ENCODE results near the gene EFNA3. TPM values are rescaled to one million over a fixed set of nuclear protein-coding genes. Genes with fewer than 3 reads are reported as not detected.
A peak's percentile ranks its signal among the peaks of the same experiment; 100 is the strongest.

Gene EFNA3
- total and polyA plus RNA-seq, 9 of the 15 experiments (the other 6 are each of a cell fraction or from before 2014, with no cell fraction given), result 0.59 to 7.9 (median 4.7) TPM

DNA sequence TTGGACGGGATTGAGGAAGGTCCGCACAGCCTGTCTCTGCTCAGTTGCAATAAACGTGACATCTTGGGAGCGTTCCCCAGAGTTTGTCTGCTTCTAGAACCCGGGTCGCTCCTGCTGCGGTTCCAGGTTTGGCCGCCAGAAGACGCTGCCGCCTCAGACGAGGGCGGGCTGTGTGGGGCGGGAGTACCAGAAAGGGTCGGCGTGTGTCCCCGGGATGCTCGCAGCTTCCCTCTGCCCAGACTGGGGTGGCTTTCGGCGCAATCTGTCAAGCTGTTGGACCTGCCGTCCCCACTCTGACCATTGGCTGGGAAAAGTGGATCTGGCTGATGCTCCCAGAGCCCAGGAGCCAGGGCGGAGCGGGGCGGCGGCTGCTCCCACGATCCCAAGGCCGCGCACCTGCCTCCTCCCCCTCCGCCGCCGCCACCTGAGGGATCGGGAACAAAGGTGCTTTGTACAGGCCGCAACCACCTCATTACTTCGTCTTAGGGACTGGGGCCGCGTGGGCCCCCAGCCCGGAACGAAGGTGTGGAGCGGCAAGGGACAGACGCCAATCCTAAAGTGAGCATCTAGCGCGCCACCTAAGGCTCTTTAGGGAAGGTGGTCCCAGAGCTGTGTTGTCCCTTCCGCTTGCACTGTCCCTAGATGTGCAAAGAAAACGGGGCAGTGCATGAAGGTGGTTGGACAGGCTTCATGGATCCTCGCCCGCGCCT is 15.8 kb upstream of the EFNA3 start (continued):
- no peak for TF ChIP-seq CBX3 (IDR thresholded peaks at IDR 0.05; ENCODE audit: borderline replicate concordance in 1 of 2, low read length in 2 of 2)
- peak; percentile 54; the same call in 1 of the 2 replicates for TF ChIP-seq LCOR (CRISPR knock-in tag; IDR thresholded peaks at IDR 0.05)
- TF ChIP-seq, protein P1, sequence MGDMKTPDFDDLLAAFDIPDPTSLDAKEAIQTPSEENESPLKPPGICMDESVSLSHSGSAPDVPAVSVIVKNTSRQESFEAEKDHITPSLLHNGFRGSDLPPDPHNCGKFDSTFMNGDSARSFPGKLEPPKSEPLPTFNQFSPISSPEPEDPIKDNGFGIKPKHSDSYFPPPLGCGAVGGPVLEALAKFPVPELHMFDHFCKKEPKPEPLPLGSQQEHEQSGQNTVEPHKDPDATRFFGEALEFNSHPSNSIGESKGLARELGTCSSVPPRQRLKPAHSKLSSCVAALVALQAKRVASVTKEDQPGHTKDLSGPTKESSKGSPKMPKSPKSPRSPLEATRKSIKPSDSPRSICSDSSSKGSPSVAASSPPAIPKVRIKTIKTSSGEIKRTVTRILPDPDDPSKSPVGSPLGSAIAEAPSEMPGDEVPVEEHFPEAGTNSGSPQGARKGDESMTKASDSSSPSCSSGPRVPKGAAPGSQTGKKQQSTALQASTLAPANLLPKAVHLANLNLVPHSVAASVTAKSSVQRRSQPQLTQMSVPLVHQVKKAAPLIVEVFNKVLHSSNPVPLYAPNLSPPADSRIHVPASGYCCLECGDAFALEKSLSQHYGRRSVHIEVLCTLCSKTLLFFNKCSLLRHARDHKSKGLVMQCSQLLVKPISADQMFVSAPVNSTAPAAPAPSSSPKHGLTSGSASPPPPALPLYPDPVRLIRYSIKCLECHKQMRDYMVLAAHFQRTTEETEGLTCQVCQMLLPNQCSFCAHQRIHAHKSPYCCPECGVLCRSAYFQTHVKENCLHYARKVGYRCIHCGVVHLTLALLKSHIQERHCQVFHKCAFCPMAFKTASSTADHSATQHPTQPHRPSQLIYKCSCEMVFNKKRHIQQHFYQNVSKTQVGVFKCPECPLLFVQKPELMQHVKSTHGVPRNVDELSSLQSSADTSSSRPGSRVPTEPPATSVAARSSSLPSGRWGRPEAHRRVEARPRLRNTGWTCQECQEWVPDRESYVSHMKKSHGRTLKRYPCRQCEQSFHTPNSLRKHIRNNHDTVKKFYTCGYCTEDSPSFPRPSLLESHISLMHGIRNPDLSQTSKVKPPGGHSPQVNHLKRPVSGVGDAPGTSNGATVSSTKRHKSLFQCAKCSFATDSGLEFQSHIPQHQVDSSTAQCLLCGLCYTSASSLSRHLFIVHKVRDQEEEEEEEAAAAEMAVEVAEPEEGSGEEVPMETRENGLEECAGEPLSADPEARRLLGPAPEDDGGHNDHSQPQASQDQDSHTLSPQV (IDR thresholded peaks at IDR 0.05), result no peak
- no peak for TF ChIP-seq ZNF561 (CRISPR knock-in tag; conservative IDR thresholded peaks at IDR 0.05)
- TF ChIP-seq CBX8 (IDR thresholded peaks at IDR 0.05; ENCODE audit: borderline replicate concordance, extremely low read depth, low read depth, low read length, poor library complexity, severe bottlenecking), result no peak
- TF ChIP-seq HMGXB4 (CRISPR knock-in tag; IDR thresholded peaks at IDR 0.05), result no peak; the same call in 1 of the 2 replicates
- no peak for TF ChIP-seq RBM15 (IDR thresholded peaks at IDR 0.05; ENCODE audit: insufficient read depth, low read length)
- TF ChIP-seq, protein P2, sequence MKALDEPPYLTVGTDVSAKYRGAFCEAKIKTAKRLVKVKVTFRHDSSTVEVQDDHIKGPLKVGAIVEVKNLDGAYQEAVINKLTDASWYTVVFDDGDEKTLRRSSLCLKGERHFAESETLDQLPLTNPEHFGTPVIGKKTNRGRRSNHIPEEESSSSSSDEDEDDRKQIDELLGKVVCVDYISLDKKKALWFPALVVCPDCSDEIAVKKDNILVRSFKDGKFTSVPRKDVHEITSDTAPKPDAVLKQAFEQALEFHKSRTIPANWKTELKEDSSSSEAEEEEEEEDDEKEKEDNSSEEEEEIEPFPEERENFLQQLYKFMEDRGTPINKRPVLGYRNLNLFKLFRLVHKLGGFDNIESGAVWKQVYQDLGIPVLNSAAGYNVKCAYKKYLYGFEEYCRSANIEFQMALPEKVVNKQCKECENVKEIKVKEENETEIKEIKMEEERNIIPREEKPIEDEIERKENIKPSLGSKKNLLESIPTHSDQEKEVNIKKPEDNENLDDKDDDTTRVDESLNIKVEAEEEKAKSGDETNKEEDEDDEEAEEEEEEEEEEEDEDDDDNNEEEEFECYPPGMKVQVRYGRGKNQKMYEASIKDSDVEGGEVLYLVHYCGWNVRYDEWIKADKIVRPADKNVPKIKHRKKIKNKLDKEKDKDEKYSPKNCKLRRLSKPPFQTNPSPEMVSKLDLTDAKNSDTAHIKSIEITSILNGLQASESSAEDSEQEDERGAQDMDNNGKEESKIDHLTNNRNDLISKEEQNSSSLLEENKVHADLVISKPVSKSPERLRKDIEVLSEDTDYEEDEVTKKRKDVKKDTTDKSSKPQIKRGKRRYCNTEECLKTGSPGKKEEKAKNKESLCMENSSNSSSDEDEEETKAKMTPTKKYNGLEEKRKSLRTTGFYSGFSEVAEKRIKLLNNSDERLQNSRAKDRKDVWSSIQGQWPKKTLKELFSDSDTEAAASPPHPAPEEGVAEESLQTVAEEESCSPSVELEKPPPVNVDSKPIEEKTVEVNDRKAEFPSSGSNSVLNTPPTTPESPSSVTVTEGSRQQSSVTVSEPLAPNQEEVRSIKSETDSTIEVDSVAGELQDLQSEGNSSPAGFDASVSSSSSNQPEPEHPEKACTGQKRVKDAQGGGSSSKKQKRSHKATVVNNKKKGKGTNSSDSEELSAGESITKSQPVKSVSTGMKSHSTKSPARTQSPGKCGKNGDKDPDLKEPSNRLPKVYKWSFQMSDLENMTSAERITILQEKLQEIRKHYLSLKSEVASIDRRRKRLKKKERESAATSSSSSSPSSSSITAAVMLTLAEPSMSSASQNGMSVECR (CRISPR knock-in tag; IDR thresholded peaks at IDR 0.05), result peak; percentile 30; the same call in 1 of the 2 replicates
- TF ChIP-seq, protein P3, sequence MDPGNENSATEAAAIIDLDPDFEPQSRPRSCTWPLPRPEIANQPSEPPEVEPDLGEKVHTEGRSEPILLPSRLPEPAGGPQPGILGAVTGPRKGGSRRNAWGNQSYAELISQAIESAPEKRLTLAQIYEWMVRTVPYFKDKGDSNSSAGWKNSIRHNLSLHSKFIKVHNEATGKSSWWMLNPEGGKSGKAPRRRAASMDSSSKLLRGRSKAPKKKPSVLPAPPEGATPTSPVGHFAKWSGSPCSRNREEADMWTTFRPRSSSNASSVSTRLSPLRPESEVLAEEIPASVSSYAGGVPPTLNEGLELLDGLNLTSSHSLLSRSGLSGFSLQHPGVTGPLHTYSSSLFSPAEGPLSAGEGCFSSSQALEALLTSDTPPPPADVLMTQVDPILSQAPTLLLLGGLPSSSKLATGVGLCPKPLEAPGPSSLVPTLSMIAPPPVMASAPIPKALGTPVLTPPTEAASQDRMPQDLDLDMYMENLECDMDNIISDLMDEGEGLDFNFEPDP (CRISPR knock-in tag; IDR thresholded peaks at IDR 0.05), result no peak
- TF ChIP-seq DNMT1 (IDR thresholded peaks at IDR 0.05), result no peak
- TF ChIP-seq BHLHE40 (IDR thresholded peaks at IDR 0.05; ENCODE audit: low read length), result peak; percentile 63; the same call in 1 of the 2 replicates
- TF ChIP-seq NCOA1 (IDR thresholded peaks at IDR 0.05; ENCODE audit: low read depth), result no peak
- no peak for TF ChIP-seq SMARCA5 (IDR thresholded peaks at IDR 0.05)
- no peak for TF ChIP-seq PYGO2 (tag; IDR thresholded peaks at IDR 0.05)
- TF ChIP-seq TAF9B (IDR thresholded peaks at IDR 0.05; ENCODE audit: partially characterized antibody), result no peak
